ENCODE measurements around the gene HJV.

Gene HJV

DNA sequence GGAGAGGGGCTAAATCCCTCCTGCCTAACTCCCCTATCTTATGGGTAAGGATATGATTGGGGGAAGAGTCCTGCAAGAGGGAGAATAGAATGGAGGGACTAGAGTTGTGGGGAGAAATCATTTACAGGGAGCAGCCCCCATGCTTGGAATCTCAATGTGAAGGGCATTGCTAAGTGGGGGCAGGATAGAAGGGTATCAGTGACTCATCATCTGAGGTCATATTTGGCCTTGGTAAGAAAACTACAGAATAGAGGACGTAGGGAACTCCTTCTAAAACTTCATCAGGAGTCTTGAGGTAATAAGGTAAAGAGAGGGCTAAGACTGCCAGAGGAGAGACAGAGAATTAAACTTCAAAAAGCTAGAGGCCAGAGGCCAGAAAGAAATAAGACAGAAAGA lies 487 bp downstream of the HJV start:
- no peak for DNase-seq

GRCh38 chr1:146020058-146021049 lies 1.2 kb downstream of the HJV start:
- DNase-seq, result no peak

DNA sequence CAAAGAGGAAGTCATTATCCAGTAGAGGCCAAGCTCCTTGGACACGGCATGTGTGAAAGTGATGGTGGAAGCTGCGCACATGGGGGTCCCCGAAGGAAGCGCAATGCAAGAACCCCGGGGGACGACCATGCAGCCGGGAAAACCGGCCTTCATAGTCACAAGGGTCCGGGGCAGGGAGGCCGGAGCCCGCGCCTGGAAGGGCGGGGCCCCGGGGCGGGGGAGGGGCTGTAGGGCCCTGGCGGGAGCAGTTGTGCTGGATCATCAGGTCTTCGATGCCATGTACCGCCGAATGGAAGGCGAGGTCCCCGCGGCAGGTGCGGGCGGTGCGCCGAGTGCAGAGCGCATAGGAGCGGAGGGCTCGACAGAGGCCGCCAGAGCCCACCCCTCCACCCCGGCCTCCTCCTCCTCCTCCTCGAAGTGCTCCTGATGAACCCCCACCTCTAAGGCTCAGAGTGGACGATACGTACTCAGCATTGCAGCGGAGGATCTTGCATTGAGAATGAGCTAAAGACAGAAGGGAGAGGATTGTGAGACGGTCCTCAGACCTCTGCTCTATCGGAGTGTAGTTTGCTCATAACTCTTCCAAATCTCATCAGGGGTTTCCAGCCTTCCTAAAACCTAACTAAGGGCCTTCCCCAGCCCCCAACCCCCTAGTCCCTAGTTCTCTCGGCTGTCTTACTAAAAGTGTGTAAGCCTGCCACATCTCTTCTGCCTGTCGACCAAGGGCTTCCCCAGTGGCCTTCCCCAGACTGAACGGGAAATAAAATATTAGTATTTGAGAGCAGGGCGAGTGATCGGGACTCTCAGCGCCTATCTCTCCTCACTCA lies 2.1 kb downstream of the HJV start:
- DNase-seq, result no peak

GRCh38 chr1:146016891-146017290 lies 4.6 kb downstream of the HJV start:
- DNase-seq, result no peak

DNA sequence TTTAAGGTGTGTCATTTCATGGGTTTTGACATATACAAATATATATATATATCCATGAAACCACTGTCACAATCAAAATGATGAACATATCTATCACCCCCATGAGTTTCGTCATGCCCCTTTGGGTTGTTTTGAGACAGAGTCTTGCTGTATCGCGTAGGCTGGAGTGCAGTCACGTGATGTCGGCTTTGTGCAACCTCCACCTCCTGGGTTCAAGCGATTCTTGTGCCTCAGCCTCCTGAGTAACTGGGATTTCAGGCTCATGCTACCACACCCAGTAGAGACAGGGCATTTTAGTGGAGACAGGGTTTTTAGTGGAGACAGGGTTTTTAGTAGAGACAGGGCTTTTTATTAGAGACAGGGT lies 8.0 kb downstream of the HJV start:
- no peak for DNase-seq

- DNase-seq, result peak; percentile 75
These were observed 8.6 kb downstream of the HJV start for GRCh38 chr1:146012703-146013558.

DNA sequence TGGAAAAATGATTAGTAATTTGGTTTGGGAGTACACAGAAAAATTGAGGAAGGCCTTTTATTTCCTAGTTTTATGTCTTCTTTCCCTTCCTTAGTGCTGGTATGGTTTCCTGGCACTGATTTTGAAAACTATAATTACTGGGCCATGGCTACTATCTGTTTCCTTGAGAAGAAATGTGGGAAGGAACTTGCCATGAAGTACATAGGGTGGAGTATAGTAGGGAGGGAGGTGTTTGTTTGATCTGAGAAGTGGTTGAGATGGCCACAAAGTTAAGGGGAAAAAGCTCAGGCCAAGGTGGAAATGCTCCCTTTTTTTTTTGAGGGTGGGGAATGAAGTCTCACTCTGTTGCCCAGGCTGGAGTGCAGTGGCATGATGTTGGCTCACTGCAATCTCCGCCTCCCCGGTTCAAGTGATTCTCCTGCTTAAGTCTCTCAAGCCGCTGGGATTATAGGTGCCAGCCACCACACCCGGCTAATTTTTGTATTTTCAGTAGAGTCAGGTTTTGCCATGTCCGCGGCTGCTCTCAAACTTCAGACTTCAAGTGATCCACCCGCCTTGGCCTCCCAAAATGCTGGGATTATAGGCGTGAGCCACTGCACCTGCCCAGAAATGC lies 11.3 kb downstream of the HJV start:
- no peak for DNase-seq

- DNase-seq, result no peak
These were observed 13.9 kb downstream of the HJV start for GRCh38 chr1:146007489-146008133.

- DNase-seq, result no peak
These were observed 19.8 kb downstream of the HJV start for GRCh38 chr1:146001709-146002108.

DNA sequence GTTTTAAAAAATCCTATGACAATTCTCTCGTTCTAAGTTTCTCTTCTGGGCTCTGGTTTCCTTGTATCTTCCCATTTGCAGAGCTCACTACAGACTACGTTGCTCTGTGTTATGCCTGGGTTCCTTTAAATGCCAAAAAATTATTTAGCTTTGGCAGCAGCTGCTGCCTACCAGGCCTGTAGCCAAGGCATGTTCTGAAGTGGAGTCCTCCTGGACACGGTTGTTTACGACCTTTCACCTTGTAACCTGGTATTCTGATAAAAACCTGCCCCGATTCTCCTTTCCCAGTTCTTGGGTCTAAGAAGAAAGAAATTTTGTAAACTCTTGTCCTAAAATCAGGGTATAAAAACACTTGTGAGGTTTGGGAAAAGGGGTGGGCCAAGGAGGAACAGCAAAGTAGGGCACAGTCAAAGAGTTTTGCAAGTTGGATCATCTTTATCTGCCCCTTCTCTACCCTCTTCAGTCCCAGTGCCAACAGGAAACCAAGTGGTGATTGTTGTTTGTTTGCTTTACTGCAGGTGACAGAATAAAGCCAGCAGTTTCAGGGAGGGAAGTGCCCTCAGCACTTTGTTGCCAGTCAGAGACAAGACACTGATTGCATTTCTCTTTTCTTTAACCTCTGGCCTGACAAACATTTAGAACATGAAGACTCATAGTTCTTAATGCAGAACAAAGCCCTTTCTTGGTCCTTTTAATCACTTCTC lies 22.1 kb downstream of the HJV start:
- no peak for DNase-seq

DNA sequence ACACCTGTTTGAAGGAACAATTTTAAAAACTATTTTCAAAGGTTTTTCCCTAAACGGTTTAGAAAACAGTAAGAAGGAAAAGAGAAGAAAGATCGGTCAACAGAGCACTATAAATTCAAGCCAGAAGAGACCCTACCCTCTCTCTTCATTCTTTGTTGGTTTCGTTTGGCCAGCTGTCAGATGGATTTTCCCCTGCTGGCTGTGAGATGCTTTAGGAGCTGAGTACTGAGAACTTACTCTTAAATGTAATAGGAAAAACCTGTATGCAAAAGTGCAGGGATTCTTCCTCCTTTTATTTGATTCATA lies 23.9 kb downstream of the HJV start:
- DNase-seq, result no peak

DNA sequence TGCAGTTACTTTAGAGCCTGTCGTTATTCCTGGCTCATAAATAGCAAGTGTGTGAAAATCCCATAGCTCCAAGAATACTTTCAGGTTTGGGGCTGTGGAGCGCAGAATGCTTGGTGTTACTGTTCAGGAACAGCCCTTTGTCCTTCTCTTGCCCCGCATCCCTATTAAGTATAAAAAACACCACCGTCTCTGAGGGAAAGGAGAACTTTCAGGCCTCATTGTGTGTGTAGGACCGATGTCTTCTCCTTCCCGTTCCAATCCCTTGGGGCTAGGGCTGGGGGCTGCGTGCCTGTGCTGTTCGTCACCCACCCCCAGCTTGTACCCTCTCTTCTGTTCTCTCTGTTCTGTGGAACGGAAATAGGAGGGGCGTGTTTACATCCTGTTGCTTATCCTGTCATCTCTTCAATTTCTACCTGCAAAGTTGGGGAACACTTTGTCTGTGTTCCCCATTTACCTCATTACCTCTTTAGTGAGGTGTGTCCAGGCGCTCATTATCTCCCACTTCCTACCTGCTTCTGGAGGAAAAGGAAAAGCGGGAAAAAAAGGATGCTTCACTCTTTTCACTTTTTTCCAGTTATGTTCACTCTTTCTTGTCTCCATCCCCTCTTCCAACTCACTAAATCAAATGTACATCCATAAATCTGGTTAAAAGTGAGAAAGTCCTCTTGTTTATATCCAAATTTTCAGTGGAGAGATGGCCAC lies 24.4 kb downstream of the HJV start:
- DNase-seq, result no peak

GRCh38 chr1:145996433-145997015 lies 25.0 kb downstream of the HJV start, which contains the start of gene TXNIP:
Gene TXNIP (minus strand): TSS chr1:145996579. CDS start chr1:145996266, 313 bp downstream.
- DNase-seq, result peak; percentile 96

GRCh38 chr1:145995964-145996432 lies 25.5 kb downstream of the HJV start:
- DNase-seq, result no peak

- DNase-seq, result no peak
These were observed 26.2 kb downstream of the HJV start for GRCh38 chr1:145995148-145995881.

- DNase-seq, result no peak
These were observed 27.0 kb downstream of the HJV start for GRCh38 chr1:145994391-145995120.

DNA sequence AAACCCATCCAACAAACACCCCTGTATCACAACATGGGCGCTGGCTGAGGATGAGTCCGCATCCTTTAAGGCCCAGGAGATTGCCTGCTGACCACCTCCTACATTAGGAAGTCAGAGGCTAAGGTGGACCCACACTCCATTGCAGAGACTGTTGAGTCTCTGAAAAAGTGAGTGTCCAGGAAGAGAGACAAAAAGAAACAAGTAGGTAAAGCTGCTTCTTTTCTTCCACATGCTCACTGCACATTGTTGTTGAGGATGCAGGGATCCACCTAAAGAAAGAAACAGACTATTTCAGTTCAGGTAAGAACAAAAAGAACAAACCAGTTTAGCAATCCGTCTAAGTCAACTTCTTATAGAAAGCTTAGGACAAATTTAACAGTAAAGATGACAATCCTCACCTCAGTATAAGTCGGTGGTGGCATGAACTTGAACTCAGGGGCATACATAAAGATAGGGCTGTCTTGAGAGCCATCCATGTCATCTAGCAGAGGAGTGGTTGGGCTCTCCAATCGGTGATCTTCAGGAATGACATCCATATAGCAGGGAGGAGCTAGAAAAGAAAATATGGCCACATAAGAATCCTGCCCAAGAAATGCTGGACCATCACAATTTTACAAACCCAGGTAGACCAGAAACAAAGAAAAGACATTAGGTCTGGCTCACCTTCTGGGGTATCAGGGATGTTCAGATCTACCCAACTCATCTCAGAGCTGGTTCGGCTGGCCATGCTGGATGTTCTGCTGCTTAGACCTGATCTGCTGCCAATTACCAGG lies 27.7 kb downstream of the HJV start:
- no peak for DNase-seq

Data from NCI-H2227 treated with DMSO at 0.1 percent for 48 hours (cell line).